ENCODE data around the gene SNX30.

Gene SNX30

GRCh38 chr9:112891521-112891920 is 141.0 kb downstream of the SNX30 start:
- no peak for DNase-seq

GRCh38 chr9:112892981-112893380 is 142.4 kb downstream of the SNX30 start:
- DNase-seq, result no peak

- DNase-seq, result no peak
These were observed 143.5 kb downstream of the SNX30 start for GRCh38 chr9:112894041-112894440.

- no peak for DNase-seq
These were observed 144.1 kb downstream of the SNX30 start for GRCh38 chr9:112894699-112895098.

- DNase-seq, result no peak
These were observed 145.6 kb downstream of the SNX30 start for GRCh38 chr9:112896131-112896530.

GRCh38 chr9:112898872-112899311 is 148.3 kb downstream of the SNX30 start:
- DNase-seq, result no peak

GRCh38 chr9:112900488-112900887 is 149.9 kb downstream of the SNX30 start:
- DNase-seq, result no peak

GRCh38 chr9:112900901-112901300 is 150.3 kb downstream of the SNX30 start:
- no peak for DNase-seq

- no peak for DNase-seq
These were observed 154.5 kb downstream of the SNX30 start for GRCh38 chr9:112905084-112905483.

GRCh38 chr9:112911736-112912135 is 161.2 kb downstream of the SNX30 start:
- DNase-seq, result no peak

- no peak for DNase-seq
These were observed 162.1 kb downstream of the SNX30 start for GRCh38 chr9:112912636-112913035.

- no peak for DNase-seq
These were observed 162.8 kb downstream of the SNX30 start for GRCh38 chr9:112913326-112913725.

GRCh38 chr9:112914524-112914923 is 164.0 kb downstream of the SNX30 start:
- no peak for DNase-seq

- no peak for DNase-seq
These were observed 166.8 kb downstream of the SNX30 start for GRCh38 chr9:112917047-112917986.

GRCh38 chr9:112917987-112918362 is 167.4 kb downstream of the SNX30 start:
- DNase-seq, result no peak

- DNase-seq, result no peak
These were observed 171.0 kb downstream of the SNX30 start for GRCh38 chr9:112921549-112921948.

All from CD4-positive, alpha-beta T cell treated with Interleukin-17A for 4 hours (primary cell).